HG03342 (cell line): ENCODE data around the gene SPEF1.
A peak's percentile ranks its signal among the peaks of the same experiment; 100 is the strongest.
"Not testable (repeated sequence)": the region's sequence is repeated elsewhere in the genome, so short reads cannot be mapped to it uniquely, and the experiment has no call there.

Source experiments
- ATAC-seq: cut with Tn5 transposase; IDR thresholded peaks from one replicate; pipeline ENCODE4 v1.9.1; 2021; ENCODE audit warnings: mild to moderate bottlenecking, moderate library complexity; ENCODE audit not compliant: unreplicated experiment

The SPEF1 gene

DNA sequence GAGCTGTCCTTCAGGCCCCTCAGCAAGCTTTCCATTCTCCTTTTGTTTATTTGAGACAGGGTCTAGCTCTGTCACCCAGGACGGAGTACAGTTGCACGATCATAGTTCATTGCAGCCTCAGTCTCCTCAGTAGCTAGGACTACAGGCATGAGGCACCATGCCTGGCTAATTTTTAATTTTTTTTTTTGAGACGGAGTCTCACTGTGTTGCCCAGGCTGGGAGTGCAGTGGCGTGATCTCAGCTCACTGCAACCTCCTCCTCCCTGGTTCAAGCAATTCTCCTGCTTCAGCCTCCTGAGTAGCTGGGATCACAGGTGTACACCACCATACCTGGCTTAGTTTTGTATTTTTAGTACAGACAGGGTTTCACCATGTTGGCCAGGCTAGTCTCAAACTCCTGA, 8.0 kb upstream of the SPEF1 start:
- ATAC-seq: not testable (repeated sequence)

GRCh38 chr20:3788685-3789155, 7.5 kb upstream of the SPEF1 start:
- no peak for ATAC-seq

DNA sequence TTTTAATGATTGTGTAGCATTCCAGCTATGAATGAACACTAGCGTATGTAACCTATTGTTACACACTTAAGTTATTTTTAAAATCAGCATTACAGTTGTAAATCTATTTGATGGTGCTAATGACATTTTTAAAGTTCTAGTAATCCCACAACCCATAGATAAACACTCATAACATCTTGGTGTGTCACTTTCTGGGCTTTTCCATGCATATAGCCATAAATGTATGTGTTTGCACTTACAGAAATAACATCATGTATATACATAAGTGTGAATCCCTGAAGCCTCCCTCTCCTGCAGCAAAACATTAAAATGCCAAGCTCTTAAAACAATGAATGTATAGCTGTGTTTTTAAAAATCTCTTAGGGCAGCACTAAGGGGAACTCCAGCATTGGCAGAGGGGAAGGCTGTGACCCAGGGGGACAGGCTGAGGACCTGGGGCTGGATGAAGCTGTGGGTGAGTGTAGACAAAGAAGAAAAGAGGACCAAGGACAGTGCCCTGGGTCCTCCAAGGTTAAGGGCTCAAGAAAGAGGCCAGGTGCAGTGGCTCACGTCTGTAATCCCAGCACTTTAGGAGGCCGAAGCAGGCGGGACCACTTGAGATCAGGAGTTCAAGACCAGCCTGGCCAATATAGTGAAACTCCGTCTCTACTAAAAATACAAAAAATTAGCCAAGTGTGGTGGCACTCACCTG, 6.2 kb upstream of the SPEF1 start:
- no peak for ATAC-seq

DNA sequence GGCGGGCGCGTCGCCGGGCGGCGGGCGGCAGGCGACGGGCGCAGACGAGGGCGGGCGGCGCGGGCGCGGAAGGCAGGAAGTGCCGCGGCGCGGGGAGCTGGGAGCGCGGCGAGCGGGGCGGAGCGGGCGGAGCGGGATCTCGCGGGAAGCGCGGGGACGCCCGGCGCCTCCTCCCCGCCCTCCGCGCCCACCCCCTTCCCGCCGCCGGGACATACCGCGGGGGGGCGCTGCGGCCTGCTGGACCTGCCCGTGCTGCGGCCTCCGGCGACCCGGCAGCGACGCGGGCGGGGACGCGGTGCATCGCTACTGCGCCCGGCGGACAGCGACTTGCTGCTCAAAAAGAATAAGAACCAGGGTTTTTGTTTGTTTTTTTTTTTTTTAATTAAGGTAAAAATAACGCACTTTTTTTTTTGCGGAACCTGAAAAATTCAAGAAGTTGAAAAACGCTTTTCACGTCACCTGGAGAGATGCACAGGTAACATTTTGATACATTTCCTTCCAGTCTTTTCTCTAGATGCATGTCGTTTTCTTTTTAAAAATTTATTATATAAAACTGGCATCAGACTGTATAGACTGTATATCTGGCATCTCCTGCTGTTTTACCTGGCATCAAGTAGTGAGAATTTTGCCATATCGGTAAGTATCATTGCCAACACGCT, 5.5 kb upstream of the SPEF1 start, which contains the start of gene CENPB:
CENPB (minus strand) TSS at position 76 of the 659 bp plus-strand sequence. CDS start 257 bp downstream, outside the sequence.
- ATAC-seq: peak; percentile 76

- ATAC-seq: peak; percentile 15
Observed at GRCh38 chr20:3786126-3786484, 4.9 kb upstream of the SPEF1 start.

GRCh38 chr20:3785240-3786125, 4.2 kb upstream of the SPEF1 start:
- no peak for ATAC-seq

- ATAC-seq: no peak
Observed at GRCh38 chr20:3784863-3785239, 3.6 kb upstream of the SPEF1 start.

DNA sequence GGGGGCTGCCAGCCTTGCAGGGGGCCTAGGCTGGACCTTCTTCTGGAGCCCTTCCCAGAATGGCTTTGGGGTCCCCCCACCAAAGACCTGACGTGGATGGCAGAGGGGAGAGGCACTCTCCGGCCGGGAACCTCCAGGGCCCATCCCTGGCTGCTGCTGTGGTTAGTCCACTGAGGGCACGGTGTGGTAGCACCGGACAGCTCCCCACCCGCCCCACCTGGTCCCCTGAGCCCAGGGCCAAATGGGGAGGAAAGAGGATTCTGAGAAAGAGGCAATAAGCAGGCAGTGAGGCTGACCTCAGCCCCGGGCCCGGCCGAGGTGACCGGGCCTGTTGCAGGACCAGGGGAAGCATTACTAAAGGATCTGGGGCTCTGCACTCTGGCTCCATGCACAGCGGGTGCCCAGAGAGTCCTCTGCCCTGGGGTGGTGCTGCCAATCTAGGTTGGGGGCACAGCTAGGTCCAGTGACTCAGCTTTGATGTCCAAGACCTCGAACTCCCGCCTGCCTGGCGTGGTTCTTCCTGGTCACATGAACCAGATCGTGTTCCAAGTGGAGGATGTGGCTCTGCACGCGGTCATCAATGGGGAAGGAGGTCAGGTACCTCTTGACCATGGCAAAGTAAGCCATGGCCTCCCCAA, 3.1 kb upstream of the SPEF1 start:
- ATAC-seq: no peak

- ATAC-seq: no peak
Observed at GRCh38 chr20:3783511-3784195, 2.4 kb upstream of the SPEF1 start.

- no peak for ATAC-seq
Observed at GRCh38 chr20:3783068-3783489, 1.8 kb upstream of the SPEF1 start.

- ATAC-seq: no peak
Observed at GRCh38 chr20:3782597-3782996, 1.3 kb upstream of the SPEF1 start.

DNA sequence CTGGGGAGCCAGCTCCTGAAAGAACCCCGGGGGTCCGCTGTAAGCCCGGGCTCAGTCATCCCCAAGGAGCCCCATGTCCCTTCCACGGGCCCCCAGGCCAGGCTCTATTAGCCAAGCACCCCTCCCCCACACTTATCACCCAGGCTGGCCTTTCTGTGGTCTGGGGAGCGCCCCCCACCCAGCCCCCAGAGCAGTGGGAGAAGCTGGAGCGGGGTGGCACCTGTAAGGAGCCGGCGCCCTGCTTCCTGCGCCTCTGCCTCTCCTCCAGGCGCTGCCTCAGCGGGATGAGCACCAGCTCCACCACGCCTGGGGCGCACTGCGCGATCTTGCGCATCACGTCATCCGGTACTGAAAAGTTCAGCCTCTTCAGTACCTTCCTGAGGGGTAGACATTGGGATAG, 2.3 kb downstream of the SPEF1 start:
- ATAC-seq: no peak

DNA sequence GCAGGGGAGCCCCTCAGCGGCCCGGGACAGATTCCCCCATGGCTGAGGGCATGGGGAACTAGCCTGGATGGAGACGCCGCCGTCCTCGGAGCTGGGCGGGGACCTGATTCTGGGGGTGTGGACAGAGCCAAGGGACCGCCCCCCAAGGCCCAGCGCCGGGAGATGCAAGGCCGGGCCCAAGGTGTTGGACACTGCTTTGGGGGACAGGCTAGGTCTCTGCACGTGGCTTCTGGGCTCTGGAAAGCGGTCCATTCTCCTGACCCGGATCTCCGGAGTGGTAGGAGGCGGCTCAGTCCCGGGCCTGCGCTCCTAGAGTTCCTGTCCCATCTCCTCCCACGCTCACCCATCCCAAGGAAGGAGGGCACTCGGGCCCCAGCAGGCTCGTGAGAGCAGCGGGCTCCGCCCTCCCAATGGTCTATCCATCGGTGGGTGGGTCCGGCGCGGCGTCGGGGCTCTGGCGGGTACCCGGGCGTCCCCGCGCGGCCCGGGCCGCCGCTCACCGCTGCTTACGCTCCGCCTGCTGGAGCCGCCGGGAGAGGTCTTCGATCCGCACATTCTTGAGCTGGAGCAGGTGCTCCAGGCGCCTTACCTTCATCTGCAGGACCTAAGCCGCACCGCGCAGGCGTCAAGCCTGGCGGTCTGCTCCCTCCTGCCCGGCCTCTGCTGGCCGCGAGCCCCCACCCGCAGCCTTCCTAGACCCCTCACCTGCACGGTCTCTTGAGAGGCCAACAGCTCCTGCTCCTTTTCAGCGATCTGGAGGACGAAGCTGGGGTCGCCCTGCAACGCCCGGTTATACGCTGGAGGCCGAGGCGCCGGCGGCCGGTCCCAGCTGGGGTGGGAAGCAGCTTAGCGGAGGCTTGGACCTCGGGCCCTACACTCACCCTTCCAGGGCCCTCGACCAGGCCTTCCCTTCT, 3.3 kb downstream of the SPEF1 start:
- no peak for ATAC-seq

DNA sequence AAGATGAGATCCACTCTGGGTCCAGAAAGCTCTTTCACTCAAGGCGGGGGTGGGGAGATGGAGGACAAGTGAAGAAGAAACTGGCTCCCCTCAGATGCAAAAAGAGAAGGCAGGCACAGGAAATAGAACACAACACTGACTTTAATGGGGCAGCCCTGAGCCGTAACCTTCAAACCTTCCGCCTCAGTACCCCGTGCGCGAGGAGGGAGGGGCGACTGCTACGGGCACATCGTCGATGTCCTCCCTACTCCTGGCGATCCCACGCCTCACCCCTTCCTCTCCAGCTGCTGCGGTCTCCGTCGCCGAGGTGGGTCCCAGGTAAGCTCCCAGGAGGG, 3.9 kb downstream of the SPEF1 start:
- ATAC-seq: no peak

GRCh38 chr20:3775457-3776108, 5.7 kb downstream of the SPEF1 start:
- ATAC-seq: no peak

- no peak for ATAC-seq
Observed at GRCh38 chr20:3771552-3772058, 9.6 kb downstream of the SPEF1 start.

GRCh38 chr20:3768342-3769130, 12.7 kb downstream of the SPEF1 start:
- peak; percentile 41 for ATAC-seq
